Activated CD4-positive, CD25-positive, alpha-beta regulatory T cell treated with anti-CD3 and anti-CD28 coated beads, Interleukin-2, amount 50 U/mL, for 16 hours (primary cell): ENCODE measurements around the gene EXOC6B.

ENCODE experiments used
- DNase-seq: peaks from one replicate; pipeline ENCODE4 v3.0.0-alpha.2; 2020; ENCODE audit warnings: low read depth, low spot score

EXOC6B gene

GRCh38 chr2:72825257-72826155, at the start of gene EXOC6B:
Gene EXOC6B (minus strand): TSS chr2:72826033.
- peak; percentile 67 for DNase-seq

- DNase-seq = no peak
Measured at GRCh38 chr2:72871880-72872279, 46.0 kb upstream of the EXOC6B start.

GRCh38 chr2:72871060-72871459, 45.2 kb upstream of the EXOC6B start:
- no peak for DNase-seq

GRCh38 chr2:72864500-72864899, 38.7 kb upstream of the EXOC6B start:
- no peak for DNase-seq

- DNase-seq = no peak
Measured at GRCh38 chr2:72863046-72863445, 37.2 kb upstream of the EXOC6B start.

GRCh38 chr2:72862239-72862988, 36.6 kb upstream of the EXOC6B start:
- peak; percentile 75 for DNase-seq

GRCh38 chr2:72859831-72860262, 34.0 kb upstream of the EXOC6B start:
- DNase-seq = peak; percentile 28

GRCh38 chr2:72851333-72851732, 25.5 kb upstream of the EXOC6B start:
- DNase-seq = no peak

- DNase-seq = no peak
Measured at GRCh38 chr2:72849138-72849462, 23.3 kb upstream of the EXOC6B start.

- no peak for DNase-seq
Measured at GRCh38 chr2:72848436-72849137, 22.8 kb upstream of the EXOC6B start.

- no peak for DNase-seq
Measured at GRCh38 chr2:72847534-72848315, 21.9 kb upstream of the EXOC6B start.

- no peak for DNase-seq
Measured at GRCh38 chr2:72846171-72847095, 20.6 kb upstream of the EXOC6B start.

- DNase-seq = no peak
Measured at GRCh38 chr2:72843301-72843700, 17.5 kb upstream of the EXOC6B start.

GRCh38 chr2:72841462-72842125, 15.8 kb upstream of the EXOC6B start:
- no peak for DNase-seq

- DNase-seq = no peak
Measured at GRCh38 chr2:72840066-72840465, 14.2 kb upstream of the EXOC6B start.

- no peak for DNase-seq
Measured at GRCh38 chr2:72837171-72837570, 11.3 kb upstream of the EXOC6B start.

GRCh38 chr2:72835403-72835802, 9.6 kb upstream of the EXOC6B start:
- DNase-seq = no peak

GRCh38 chr2:72834596-72834995, 8.8 kb upstream of the EXOC6B start:
- DNase-seq = no peak

- no peak for DNase-seq
Measured at GRCh38 chr2:72833084-72833714, 7.4 kb upstream of the EXOC6B start.
